GM19455 (cell line): ENCODE results near the gene NMNAT3.

Source experiments
- ATAC-seq: cut with Tn5 transposase; IDR thresholded peaks from one replicate; pipeline ENCODE4 v1.9.1; 2021; ENCODE audit not compliant: unreplicated experiment

The NMNAT3 gene

DNA sequence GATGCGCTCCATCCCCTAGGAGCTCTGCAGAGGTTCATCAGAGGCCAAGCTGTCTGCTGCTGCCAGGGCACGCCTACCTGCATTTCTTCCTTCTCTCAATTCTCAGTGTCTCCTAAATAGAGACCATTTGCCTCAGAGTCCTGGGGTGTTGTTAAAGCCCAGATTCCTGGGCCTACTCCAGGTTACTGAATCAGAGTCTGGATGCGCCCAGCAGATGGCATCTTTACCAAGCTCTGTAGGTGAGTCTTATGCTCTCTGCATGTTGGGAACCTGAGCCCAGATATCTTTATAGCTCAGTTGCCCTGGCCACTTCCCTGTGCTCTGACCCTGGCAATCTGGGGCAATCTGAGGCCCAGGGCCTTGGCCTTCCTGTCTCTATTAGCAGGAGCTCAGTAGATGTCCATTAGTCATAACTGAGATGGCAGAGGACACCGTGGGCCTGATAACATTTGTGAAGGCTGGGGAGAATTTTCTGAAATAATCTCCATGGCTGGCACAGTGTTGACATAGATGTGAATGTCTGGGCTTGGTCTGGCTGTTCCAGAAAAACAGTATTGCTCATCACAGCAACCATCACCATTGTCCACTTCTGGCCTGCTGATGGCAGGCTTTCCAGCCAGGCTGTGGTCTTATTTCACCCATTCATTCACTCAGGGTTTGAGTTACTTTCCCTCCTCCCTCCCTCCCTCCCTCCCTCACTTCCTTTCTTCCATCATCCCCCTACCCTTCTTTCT, 125.0 kb downstream of the NMNAT3 start:
- ATAC-seq: no peak

GRCh38 chr3:139548801-139549200, 129.0 kb downstream of the NMNAT3 start:
- ATAC-seq: no peak

DNA sequence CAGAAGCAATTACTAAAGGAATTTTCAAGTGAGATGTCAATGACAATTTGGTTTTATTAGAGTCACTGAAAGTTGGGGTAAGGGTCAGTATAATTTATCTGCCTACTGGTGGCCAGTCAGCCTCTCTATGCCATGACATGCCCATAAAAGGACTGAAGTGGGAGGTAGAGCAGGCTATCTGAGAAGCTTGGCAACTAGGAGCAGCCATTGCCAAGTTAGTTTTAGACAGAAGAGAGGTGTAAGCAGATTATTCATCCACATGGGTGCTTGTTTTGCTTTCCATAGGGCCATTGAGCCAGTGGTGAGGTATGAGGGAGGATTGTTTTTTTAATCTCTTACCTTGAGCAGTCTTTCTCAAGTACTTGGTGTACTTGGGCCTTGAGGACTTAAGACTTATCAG, 130.1 kb downstream of the NMNAT3 start:
- no peak for ATAC-seq

DNA sequence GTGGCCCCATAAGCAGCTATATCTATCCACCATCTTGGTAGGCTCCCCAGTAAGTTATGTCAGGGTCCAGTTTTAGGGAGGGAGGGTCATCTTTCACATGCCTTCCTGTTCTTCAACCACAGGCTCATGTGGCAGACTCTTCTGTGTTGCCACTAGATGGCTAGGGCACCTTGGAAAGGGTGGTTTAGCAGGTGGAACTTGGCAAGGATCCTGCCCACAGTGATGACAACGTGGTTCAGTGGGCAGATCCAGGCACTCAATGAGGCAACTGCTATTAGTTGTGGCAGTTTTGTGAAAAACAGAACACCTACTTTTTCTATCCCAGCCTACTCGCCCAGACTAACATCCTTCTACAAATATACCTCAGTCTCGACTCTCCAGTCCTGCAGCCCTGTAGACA, 131.0 kb downstream of the NMNAT3 start:
- ATAC-seq: no peak

DNA sequence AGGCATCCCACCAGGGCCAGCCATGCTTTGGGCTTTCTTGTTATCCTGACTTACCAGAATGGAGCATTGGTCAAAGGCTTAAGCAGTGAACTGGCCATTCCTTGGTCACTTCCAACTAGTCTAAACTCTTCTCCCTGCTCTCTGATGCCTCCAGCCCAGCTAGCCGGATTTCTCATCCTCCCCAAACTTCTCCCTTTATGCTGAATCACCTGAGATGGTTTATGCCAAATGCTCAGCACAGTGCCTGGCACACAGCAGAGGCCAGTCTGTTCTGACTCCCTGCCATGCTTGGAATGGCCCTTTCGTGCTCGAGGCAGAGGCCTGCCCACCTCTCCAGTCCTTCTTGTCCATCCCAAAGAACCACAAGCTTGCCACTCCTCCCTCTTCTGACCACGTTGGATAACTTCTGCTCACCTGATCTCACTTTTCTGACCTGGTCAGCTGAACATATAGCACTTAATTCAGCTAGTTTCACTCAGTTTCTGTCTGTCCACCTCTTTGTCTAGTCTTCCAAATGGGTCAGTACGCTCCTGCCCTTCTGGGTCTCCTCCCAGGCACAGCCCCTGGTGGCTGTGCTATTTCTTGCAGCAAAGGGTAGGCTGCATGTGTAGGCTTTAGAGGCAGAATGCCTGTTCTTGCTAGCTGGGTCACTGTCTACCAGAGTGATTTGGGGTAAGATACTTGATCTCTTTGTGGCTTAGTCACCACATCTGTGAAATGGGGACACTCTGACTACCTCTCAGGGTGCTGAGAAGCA, 136.1 kb downstream of the NMNAT3 start:
- ATAC-seq: no peak

GRCh38 chr3:139540651-139541531, 136.9 kb downstream of the NMNAT3 start:
- no peak for ATAC-seq

DNA sequence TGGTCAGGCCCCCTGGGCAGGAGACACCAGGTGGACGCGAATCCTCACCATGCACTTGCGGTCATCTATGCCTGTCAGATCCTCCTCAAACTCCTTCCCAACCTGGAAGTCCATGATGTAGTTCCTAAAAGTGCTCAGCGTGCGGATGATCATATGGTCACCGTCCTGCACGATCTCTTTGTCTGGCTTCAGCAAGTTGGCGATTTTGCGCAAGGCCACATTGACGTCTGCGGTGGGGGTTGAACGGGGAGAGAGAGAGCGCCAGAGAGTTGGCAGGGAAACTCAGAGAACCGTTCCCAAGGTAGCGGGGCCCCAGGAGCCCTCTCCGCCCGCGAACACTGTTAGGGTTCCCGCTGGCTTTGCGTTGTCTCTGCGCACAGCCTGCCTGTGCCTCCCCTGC, 139.0 kb downstream of the NMNAT3 start:
- no peak for ATAC-seq

DNA sequence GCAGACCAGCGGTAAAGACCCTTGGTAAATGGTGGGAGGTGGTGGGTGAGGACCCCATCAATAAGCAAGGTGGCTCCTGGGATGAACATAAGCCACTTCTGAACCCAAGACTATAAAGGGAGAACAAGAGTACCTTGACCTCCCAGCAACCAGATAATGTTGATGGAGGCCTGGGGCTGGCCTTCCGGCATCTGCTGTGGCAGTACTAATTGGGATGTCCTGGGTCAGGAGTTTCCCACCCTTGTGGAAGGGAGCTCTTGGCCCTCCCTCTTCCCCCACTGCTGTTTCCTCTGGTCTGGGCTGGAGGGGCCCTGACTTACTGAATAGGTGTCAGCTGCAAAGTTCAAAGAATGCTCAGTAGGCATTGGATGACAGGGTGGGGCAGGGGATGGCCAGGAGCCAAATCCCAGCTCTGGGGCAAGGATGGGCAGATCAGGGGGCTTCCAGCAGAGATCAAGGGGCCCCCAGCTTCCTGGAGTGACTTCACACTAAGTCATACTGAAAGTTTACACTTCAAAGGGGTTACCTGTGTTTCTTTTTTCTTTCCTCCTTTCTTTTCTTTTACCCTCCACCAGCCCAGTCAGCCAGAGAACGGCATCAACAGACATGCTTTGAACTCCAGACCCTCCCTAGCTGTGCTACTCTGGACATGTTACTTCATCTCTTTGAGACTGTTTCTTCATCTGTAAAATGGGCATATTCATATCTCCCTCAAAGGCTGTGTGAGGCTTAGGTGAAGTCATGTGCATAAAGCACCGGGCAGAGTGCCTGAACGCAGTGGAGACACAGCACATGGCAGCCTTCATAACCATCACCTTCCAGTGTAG, 139.8 kb downstream of the NMNAT3 start:
- ATAC-seq: no peak

GRCh38 chr3:139537361-139537760, 140.4 kb downstream of the NMNAT3 start:
- ATAC-seq: no peak

- no peak for ATAC-seq
These were observed 142.5 kb downstream of the NMNAT3 start for GRCh38 chr3:139534992-139535879.

DNA sequence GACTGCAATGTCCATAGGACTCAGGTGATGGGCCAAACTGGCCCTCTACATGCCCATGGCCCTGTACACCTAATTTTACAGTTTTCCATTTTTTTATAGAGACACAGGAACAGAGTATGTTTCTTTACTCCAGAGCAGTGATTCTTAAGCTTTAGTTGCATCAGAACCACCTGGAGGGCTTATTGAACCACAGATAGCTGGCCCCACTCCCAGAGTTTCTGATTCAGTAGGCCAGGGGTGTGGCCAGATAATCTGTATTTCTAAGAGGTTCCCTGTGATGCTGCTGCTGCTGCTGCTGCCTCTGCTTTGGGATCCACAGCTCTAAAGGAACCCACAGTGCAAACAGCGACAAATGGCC, 143.3 kb downstream of the NMNAT3 start:
- no peak for ATAC-seq

DNA sequence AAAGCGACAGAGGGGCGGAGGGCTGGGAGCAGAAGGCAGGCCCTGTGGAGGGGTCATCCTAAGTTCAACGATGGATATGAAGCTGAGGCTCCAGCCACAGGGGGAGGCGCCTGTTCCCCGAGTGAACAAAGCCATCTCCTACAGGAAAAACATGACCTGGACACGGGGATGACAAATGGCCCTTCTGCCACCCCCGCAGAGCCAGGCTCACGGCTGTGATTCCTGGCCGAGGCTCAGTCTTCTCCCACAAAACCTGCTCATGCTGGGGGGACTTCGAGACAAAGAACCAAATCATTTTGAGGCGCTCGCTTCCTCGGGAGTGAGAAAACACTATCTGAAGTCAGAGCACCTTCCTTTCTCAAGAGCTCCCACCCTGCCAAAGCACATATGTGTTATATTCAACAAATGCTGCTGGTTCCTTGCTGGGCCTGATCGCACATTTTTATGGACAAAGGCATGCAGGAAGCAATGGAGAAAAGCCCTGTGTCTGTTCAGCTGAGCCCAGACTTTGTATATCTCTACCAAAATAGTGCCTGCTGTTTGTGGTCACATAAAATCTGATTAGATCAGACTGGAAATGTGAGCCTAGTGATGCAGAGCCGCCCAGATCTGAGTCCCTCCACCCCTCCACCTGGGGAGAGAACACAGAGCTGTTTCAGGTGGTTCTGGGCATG, 143.9 kb downstream of the NMNAT3 start:
- no peak for ATAC-seq

DNA sequence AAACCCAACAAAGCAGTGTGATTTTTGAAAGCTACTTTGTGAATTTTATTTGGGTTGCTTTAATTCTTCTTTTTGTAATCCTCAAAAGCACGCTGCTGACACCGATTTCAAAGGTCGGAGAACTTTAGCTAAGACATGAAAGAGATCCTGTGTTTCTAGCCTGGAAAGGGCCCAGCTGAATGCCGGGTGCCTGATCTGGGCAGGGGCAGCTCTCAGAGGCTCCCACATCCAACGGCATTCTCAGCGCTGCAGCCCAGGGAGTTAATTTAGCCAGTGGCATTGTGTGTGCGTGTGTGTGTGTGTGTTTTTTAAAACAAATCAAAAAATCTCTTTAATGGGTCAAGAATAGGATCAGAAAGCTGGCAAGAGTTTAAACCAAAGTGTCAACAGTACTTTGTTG, 144.8 kb downstream of the NMNAT3 start:
- ATAC-seq: no peak

DNA sequence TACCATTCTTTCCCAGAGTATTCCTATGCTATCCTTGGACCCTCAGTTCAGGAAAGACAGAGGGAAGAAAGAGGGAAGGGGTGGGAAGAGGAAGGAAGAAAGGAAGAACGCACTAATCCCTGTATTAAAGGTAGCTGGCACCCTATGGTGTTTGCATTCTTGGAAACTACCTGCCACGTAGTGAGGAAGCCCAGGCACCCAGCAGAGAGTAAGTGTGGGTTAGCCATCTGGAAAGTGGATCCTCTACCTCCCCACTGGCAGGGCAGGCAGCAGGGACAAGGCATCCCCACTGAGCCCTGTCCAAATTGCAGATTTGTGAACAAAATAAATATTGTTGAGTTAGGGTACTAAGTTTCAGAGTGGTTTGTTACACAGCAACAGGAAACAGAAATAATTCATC, 147.1 kb downstream of the NMNAT3 start:
- ATAC-seq: no peak

GRCh38 chr3:139529662-139530061, 148.1 kb downstream of the NMNAT3 start:
- no peak for ATAC-seq

DNA sequence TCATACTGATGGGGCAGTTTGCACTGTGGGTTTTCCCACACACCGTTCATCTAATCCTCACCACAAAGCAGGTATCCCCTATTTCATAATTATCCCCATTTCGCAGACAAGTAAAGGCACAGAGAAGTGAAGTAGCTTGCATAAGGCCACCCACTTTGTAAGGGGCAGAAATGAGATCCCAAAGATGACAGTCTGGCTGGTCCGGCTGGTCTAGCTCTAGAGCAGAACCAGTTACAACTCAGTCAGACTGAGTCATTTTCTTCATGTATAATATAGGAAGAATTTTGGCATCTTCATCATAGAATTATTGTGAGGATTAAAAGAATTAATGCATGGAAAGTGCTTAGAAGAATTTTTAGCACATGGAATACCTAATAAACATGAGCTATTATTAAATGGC, 148.8 kb downstream of the NMNAT3 start:
- ATAC-seq: no peak

GRCh38 chr3:139528281-139528680, 149.5 kb downstream of the NMNAT3 start:
- no peak for ATAC-seq

DNA sequence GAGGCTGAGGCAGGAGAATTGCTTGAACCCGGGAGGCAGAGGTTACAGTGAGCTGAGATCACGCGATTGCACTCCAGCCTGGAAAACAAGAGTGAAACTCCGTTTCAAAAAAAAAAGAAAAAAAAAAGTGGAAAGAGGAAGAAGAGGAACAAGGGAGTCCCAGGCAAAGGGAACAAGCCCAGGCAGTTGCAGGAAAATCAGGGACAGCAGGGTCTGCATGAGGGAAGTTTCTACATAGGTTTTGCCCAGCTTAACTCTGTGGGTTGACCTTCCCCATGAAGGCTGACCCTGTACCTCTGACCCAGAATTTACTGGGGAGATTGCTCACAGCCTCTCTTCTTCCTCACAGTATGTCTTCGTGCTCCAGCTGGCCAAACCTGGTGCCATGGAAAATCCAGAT, 150.5 kb downstream of the NMNAT3 start:
- ATAC-seq: no peak

GRCh38 chr3:139526146-139526545, 151.6 kb downstream of the NMNAT3 start:
- ATAC-seq: no peak
